ENCODE measurements around the gene IDI2.
"Not testable (repeated sequence)": the region's sequence is repeated elsewhere in the genome, so short reads cannot be mapped to it uniquely, and the experiment has no call there.

Gene IDI2

GRCh38 chr10:1045415-1045814, 19.8 kb upstream of the IDI2 start:
- no peak for DNase-seq

GRCh38 chr10:1044964-1045363, 19.3 kb upstream of the IDI2 start:
- no peak for DNase-seq

- peak; percentile 39 for DNase-seq
Measured at GRCh38 chr10:1044146-1044545, 18.5 kb upstream of the IDI2 start.

- no peak for DNase-seq
Measured at GRCh38 chr10:1043532-1043995, 17.9 kb upstream of the IDI2 start.

- no peak for DNase-seq
Measured at GRCh38 chr10:1041514-1041913, 15.9 kb upstream of the IDI2 start.

- no peak for DNase-seq
Measured at GRCh38 chr10:1040133-1040532, 14.5 kb upstream of the IDI2 start.

- not testable (repeated sequence) for DNase-seq
Measured at GRCh38 chr10:1038769-1039168, 13.1 kb upstream of the IDI2 start.

GRCh38 chr10:1037098-1037497, 11.4 kb upstream of the IDI2 start:
- no peak for DNase-seq

- DNase-seq, result no peak
Measured at GRCh38 chr10:1036341-1036791, 10.7 kb upstream of the IDI2 start.

- DNase-seq, result no peak
Measured at GRCh38 chr10:1035201-1035600, 9.5 kb upstream of the IDI2 start.

GRCh38 chr10:1034758-1035157, 9.1 kb upstream of the IDI2 start:
- no peak for DNase-seq

GRCh38 chr10:1033601-1034000, 7.9 kb upstream of the IDI2 start:
- no peak for DNase-seq

- DNase-seq, result no peak
Measured at GRCh38 chr10:1029838-1030237, 4.2 kb upstream of the IDI2 start.

GRCh38 chr10:1026578-1026977, 919 bp upstream of the IDI2 start:
- DNase-seq, result no peak

GRCh38 chr10:1024103-1024502, 1.6 kb downstream of the IDI2 start:
- DNase-seq, result no peak

- DNase-seq, result no peak
Measured at GRCh38 chr10:1022413-1022812, 3.2 kb downstream of the IDI2 start.

- no peak for DNase-seq
Measured at GRCh38 chr10:1020958-1021357, 4.7 kb downstream of the IDI2 start.

GRCh38 chr10:1020460-1020859, 5.2 kb downstream of the IDI2 start:
- DNase-seq, result no peak

- DNase-seq, result no peak
Measured at GRCh38 chr10:1019362-1019761, 6.3 kb downstream of the IDI2 start.

GRCh38 chr10:1015688-1016087, 10.0 kb downstream of the IDI2 start:
- no peak for DNase-seq

GRCh38 chr10:1011696-1012095, 14.0 kb downstream of the IDI2 start:
- no peak for DNase-seq

- no peak for DNase-seq
Measured at GRCh38 chr10:1010703-1011102, 15.0 kb downstream of the IDI2 start.

- DNase-seq, result not testable (repeated sequence)
Measured at GRCh38 chr10:1009947-1010346, 15.7 kb downstream of the IDI2 start.

GRCh38 chr10:1009071-1009494, 16.6 kb downstream of the IDI2 start:
- DNase-seq, result no peak

GRCh38 chr10:1007583-1007982, 18.1 kb downstream of the IDI2 start:
- DNase-seq, result no peak

GRCh38 chr10:1006573-1006972, 19.1 kb downstream of the IDI2 start:
- DNase-seq, result no peak
